WTC11 (cell line): ENCODE measurements around the gene SLC26A2. TPM values are rescaled to one million over a fixed set of nuclear protein-coding genes. Genes with fewer than 3 reads are reported as not detected.
"Not testable (repeated sequence)": the region's sequence is repeated elsewhere in the genome, so short reads cannot be mapped to it uniquely, and the experiment has no call there.

Experiments
- ATAC-seq: fragments of 200-7000 bp; cut with Tn5 transposase; 2 replicates; pipeline ENCODE4 v1.10.0; 2021; ENCODE audit warnings: mild to moderate bottlenecking, moderate library complexity
- CTCF ChIA-PET: fragments of 300-600 bp; sonication (Branson Sonifier 250); formaldehyde crosslinking; loops from one replicate; lab custom pipeline; 2021; ENCODE audit warnings: antibody characterized with exemption; lab: Charles Lee
- POLR2A ChIA-PET: fragments of 350-600 bp; sonication (Branson Sonifier 250); formaldehyde crosslinking; loops from one replicate; lab custom pipeline; 2021; ENCODE audit warnings: antibody characterized with exemption; lab: Charles Lee
- DNase-seq: peaks from one replicate; pipeline ENCODE4 v3.0.0; 2021; ENCODE audit warnings: low spot score
- H3K27ac Mint-ChIP-seq: 2 replicates; pipeline ENCODE4 v1.8.0; 2021; ENCODE audit warnings: mixed read lengths
- H3K27me3 Mint-ChIP-seq: 2 replicates; pipeline ENCODE4 v1.8.0; 2021; ENCODE audit warnings: low read depth, mild to moderate bottlenecking, moderate library complexity, mixed read lengths
- H3K36me3 Mint-ChIP-seq: 2 replicates; pipeline ENCODE4 v1.8.0; 2021; ENCODE audit warnings: mixed read lengths
- H3K4me1 Mint-ChIP-seq: 2 replicates; pipeline ENCODE4 v1.8.0; 2022; ENCODE audit warnings: mixed read lengths
- H3K4me3 Mint-ChIP-seq: 2 replicates; pipeline ENCODE4 v1.8.0; 2021; ENCODE audit warnings: mild to moderate bottlenecking, moderate library complexity, mixed read lengths
- H3K9me3 Mint-ChIP-seq: 2 replicates; pipeline ENCODE4 v1.8.0; 2021; ENCODE audit warnings: mixed read lengths
- FOXJ3 ChIP-seq: sonication (generic); formaldehyde crosslinking; IDR thresholded peaks from 2 replicates; pipeline ENCODE4 v1.9.0; 2021; ENCODE audit warnings: missing genetic modification reagents, mild to moderate bottlenecking, borderline replicate concordance
- GRHL2 ChIP-seq: fragments of 250-450 bp; sonication (Bioruptor Pico); IDR thresholded peaks from 2 replicates; pipeline ENCODE4 v1.8.0; 2022; ENCODE audit warnings: mild to moderate bottlenecking, moderate library complexity; ENCODE audit not compliant: insufficient replicate concordance, severe bottlenecking
- GTF2I ChIP-seq: fragments of 250-450 bp; sonication (Bioruptor Pico); conservative IDR thresholded peaks from 2 replicates; pipeline ENCODE4 v1.4.0; 2021; ENCODE audit warnings: mild to moderate bottlenecking
- IRF1 ChIP-seq: sonication (generic); formaldehyde crosslinking; IDR thresholded peaks from 2 replicates; pipeline ENCODE4 v1.8.0; 2023; ENCODE audit warnings: missing genetic modification reagents
- JAZF1 ChIP-seq: fragments of 250-450 bp; sonication (Bioruptor Pico); IDR thresholded peaks from 2 replicates; pipeline ENCODE4 v1.9.0; 2021; ENCODE audit warnings: moderate library complexity, mild to moderate bottlenecking, inconsistent platforms
- MLX ChIP-seq: sonication (generic); formaldehyde crosslinking; IDR thresholded peaks from 2 replicates; pipeline ENCODE4 v1.8.1; 2023; ENCODE audit warnings: mild to moderate bottlenecking, missing genetic modification reagents, moderate library complexity
- NFATC4 ChIP-seq: fragments of 250-450 bp; sonication (Bioruptor Pico); IDR thresholded peaks from 2 replicates; pipeline ENCODE4 v1.9.0; 2021; ENCODE audit warnings: mild to moderate bottlenecking
- SP1 ChIP-seq: sonication (generic); formaldehyde crosslinking; conservative IDR thresholded peaks from 2 replicates; pipeline ENCODE4 v1.8.1; 2022; ENCODE audit warnings: missing genetic modification reagents
- ZNF281 ChIP-seq: sonication (generic); formaldehyde crosslinking; IDR thresholded peaks from 2 replicates; pipeline ENCODE4 v1.8.0; 2023; ENCODE audit warnings: mild to moderate bottlenecking, missing genetic modification reagents
- ZNF423 ChIP-seq: fragments of 250-450 bp; sonication (Bioruptor Pico); IDR thresholded peaks from 2 replicates; pipeline ENCODE4 v2.1.2; 2022; ENCODE audit warnings: mild to moderate bottlenecking, moderate library complexity
- ZNF425 ChIP-seq: fragments of 250-450 bp; sonication (Bioruptor Pico); conservative IDR thresholded peaks from 2 replicates; pipeline ENCODE4 v1.9.0; 2021; ENCODE audit warnings: mild to moderate bottlenecking
- total RNA-seq: library from RNA; stranded (reverse); gene quantifications from 3 replicates; pipeline ENCODE4 v1.2.3, GENCODE V29; 2021
- TF ChIP-seq, protein P1 (sequence below): sonication (generic); formaldehyde crosslinking; IDR thresholded peaks from 2 replicates; pipeline ENCODE4 v1.8.0; 2022; ENCODE audit warnings: mild to moderate bottlenecking, missing genetic modification reagents
- TF ChIP-seq, protein P2 (sequence below): sonication (generic); formaldehyde crosslinking; IDR thresholded peaks from 2 replicates; pipeline ENCODE4 v1.8.1; 2023; ENCODE audit warnings: mild to moderate bottlenecking, missing genetic modification reagents

Gene SLC26A2
- total RNA-seq, 1 experiment from 2014 or later, result 11.1 TPM

- H3K4me3 Mint-ChIP-seq, H3K36me3 Mint-ChIP-seq, H3K27ac Mint-ChIP-seq, CTCF ChIA-PET, DNase-seq, H3K9me3 Mint-ChIP-seq, POLR2A ChIA-PET, H3K4me1 Mint-ChIP-seq, H3K27me3 Mint-ChIP-seq, ATAC-seq: not testable (repeated sequence)
Observed at GRCh38 chr5:149943177-149943949, 17.2 kb upstream of the SLC26A2 start.

- no peaks in the 10 kb centered on the region for H3K27me3 Mint-ChIP-seq
- ATAC-seq, result no peak
- no peak within 1 kb of the TSS for H3K4me3 Mint-ChIP-seq
- no peaks in the 10 kb centered on the region for H3K4me1 Mint-ChIP-seq
- TF ChIP-seq, protein P1, sequence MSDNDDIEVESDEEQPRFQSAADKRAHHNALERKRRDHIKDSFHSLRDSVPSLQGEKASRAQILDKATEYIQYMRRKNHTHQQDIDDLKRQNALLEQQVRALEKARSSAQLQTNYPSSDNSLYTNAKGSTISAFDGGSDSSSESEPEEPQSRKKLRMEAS (CRISPR knock-in tag), result no peak
- TF ChIP-seq ZNF425 (CRISPR knock-in tag) (no peak), MLX (CRISPR knock-in tag) (no peak), NFATC4 (no peak), ZNF423 (CRISPR knock-in tag) (no peak), SP1 (CRISPR knock-in tag) (no peak), IRF1 (no peak)
- TF ChIP-seq, protein P2, sequence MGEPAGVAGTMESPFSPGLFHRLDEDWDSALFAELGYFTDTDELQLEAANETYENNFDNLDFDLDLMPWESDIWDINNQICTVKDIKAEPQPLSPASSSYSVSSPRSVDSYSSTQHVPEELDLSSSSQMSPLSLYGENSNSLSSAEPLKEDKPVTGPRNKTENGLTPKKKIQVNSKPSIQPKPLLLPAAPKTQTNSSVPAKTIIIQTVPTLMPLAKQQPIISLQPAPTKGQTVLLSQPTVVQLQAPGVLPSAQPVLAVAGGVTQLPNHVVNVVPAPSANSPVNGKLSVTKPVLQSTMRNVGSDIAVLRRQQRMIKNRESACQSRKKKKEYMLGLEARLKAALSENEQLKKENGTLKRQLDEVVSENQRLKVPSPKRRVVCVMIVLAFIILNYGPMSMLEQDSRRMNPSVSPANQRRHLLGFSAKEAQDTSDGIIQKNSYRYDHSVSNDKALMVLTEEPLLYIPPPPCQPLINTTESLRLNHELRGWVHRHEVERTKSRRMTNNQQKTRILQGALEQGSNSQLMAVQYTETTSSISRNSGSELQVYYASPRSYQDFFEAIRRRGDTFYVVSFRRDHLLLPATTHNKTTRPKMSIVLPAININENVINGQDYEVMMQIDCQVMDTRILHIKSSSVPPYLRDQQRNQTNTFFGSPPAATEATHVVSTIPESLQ (CRISPR knock-in tag), result no peak
- no peaks in the 10 kb centered on the region for H3K36me3 Mint-ChIP-seq
- no peaks in the 10 kb centered on the region for H3K9me3 Mint-ChIP-seq
- no peak within 1 kb of the TSS for H3K27ac Mint-ChIP-seq
- ChIA-PET POLR2A (no interaction called here), CTCF (no interaction called here)
- no peak for DNase-seq
Observed at GRCh38 chr5:149944666-149945065, 15.9 kb upstream of the SLC26A2 start, which contains the start of gene PDE6A. PDE6A (minus strand) TSS chr5:149944793; CDS start chr5:149944673, 120 bp downstream.

GRCh38 chr5:149946118-149946517, 14.4 kb upstream of the SLC26A2 start:
- TF ChIP-seq GRHL2 (CRISPR knock-in tag) (no peak), GTF2I (CRISPR knock-in tag) (no peak), SP1 (CRISPR knock-in tag) (no peak), FOXJ3 (CRISPR knock-in tag) (no peak), ZNF281 (no peak), JAZF1 (CRISPR knock-in tag) (no peak), ZNF423 (CRISPR knock-in tag) (no peak)
- ATAC-seq (no peak), DNase-seq (no peak)
- no peaks in the 10 kb centered on the region for H3K4me1 Mint-ChIP-seq
- H3K9me3 Mint-ChIP-seq, result no peaks in the 10 kb centered on the region
- H3K36me3 Mint-ChIP-seq, result no peaks in the 10 kb centered on the region
- no peak overlapping the region for H3K4me3 Mint-ChIP-seq
- no peaks in the 10 kb centered on the region for H3K27me3 Mint-ChIP-seq
- POLR2A ChIA-PET, result no interaction called here
- CTCF ChIA-PET, result interaction anchor here (0.7 to 1.1 kb wide), 2 partner anchors 14 to 44 kb away, joined by 3 read pairs; no protein-coding TSS in a partner anchor
- H3K27ac Mint-ChIP-seq, result no peak overlapping the region
